Activated T-helper 1 cell treated with anti-CD3 and anti-CD28 coated beads, Interleukin-12 subunit alpha, Interleukin-12 subunit beta, Interleukin-2, Interleukin-4 antibody, amounts not matched to agents 30 ng/mL and 10 ng/mL and 1 ng/mL, durations not matched to agents 14 hours and 24 hours and 36 hours (primary cell): Measurements from ENCODE around the gene DEFB128. TPM values are rescaled to one million over a fixed set of nuclear protein-coding genes. Genes with fewer than 3 reads are reported as not detected.
"Not testable (repeated sequence)": the region's sequence is repeated elsewhere in the genome, so short reads cannot be mapped to it uniquely, and the experiment has no call there.

Experiments used
- DNase-seq: peaks from one replicate; pipeline ENCODE4 v3.0.0; 2021; ENCODE audit warnings: low spot score
- H3K27ac Mint-ChIP-seq: one replicate; pipeline ENCODE4 v1.8.0; 2021; ENCODE audit warnings: mild to moderate bottlenecking, mixed read lengths
- H3K27me3 Mint-ChIP-seq: one replicate; pipeline ENCODE4 v1.8.0; 2022; ENCODE audit warnings: mild to moderate bottlenecking, moderate library complexity, mixed read lengths; ENCODE audit not compliant: insufficient read depth
- H3K36me3 Mint-ChIP-seq: one replicate; pipeline ENCODE4 v1.8.0; 2021; ENCODE audit warnings: low read depth, mixed read lengths
- H3K4me1 Mint-ChIP-seq: one replicate; pipeline ENCODE4 v1.8.0; 2021; ENCODE audit warnings: low read depth, mixed read lengths
- H3K4me3 Mint-ChIP-seq: one replicate; pipeline ENCODE4 v1.8.0; 2021; ENCODE audit warnings: mild to moderate bottlenecking, moderate library complexity, mixed read lengths
- H3K9me3 Mint-ChIP-seq: one replicate; pipeline ENCODE4 v1.8.0; 2021; ENCODE audit warnings: mixed read lengths
- intact Hi-C: fragments of 100-400 bp; cut with micrococcal nuclease; formaldehyde crosslinking; loops from one replicate; pipeline ENCODE4 v1.15.1; 2024
- total RNA-seq: library from RNA; stranded (reverse); gene quantifications from 2 replicates; pipeline ENCODE4 v1.2.3, GENCODE V29; 2022

DEFB128 gene
- total RNA-seq, 1 donor from 2014 or later, result not detected

DNA sequence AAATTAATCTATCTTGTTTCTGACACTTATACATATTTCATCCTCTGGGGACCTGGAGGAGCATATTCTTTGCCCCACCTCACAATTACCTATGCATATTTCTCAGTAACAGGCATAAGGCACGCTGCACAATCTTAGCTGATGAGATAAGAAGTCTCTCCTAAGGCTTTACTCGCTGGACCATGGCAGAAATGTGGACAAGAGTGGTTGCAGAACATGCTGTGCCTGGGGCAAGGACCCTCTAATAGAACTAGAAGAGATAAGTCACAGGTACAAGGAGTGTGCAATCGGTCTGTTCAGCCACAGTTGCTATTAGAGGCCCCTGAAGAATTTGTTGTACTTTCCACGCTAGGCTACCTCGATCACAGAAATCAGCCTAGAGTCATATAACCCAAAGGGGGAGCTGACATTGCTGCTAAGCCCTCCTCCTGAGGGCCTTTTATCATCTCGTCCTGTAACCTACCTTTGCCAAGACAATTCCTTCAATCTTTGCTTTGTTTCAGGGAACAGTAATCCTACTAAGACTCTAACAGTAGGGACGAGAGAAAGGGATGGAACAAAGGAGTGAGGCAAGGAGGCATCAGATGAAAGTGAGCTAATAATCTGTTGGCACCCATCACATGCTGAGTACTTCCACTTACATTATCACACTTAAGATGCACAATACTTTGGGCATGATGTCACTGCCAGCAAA lies 21.4 kb upstream of the DEFB128 start:
- DNase-seq, result no peak
- Mint-ChIP-seq H3K4me3 (no peak overlapping the region), H3K9me3 (no peaks in the 10 kb centered on the region), H3K36me3 (no peaks in the 10 kb centered on the region), H3K4me1 (no peaks in the 10 kb centered on the region), H3K27me3 (peaks cover 7% of the 10 kb centered on the region), H3K27ac (no peak overlapping the region)
- intact Hi-C loops, result no loop called here

DNA sequence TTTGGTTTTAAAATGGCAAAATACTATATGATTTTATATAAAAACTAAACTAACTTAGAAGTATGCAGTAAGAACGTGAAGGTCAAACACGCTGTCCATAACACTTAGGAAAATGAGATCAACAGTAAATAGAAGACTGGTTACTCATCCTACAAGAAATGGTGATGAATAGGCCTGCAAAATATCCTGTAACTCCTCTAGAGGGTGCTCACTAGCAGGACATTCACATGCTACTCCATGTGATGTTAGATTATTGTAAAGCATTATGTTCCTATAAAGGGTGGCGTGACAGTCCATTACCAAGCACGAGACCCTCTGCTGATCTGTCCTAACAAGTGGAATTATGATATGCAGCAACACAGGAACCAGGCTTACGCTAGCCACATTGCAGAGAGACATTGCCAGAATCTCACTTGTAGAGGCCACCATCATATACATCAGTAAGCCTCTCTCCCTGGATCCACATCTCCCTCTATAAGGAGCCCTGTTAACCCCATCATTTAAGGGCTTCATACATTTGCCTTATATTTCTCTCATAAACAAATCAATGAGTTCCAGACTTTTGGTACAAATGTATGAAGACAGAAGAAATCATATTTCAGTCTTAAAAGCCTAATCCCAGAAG lies 19.5 kb upstream of the DEFB128 start:
- Mint-ChIP-seq H3K9me3 (no peaks in the 10 kb centered on the region), H3K4me1 (no peaks in the 10 kb centered on the region), H3K27me3 (peaks cover 10% of the 10 kb centered on the region), H3K27ac (no peak overlapping the region), H3K36me3 (no peaks in the 10 kb centered on the region), H3K4me3 (no peak overlapping the region)
- intact Hi-C loops, result loop anchor here (1.0 kb wide), 3 partner anchors 28 to 121 kb away; no protein-coding TSS in a partner anchor
- DNase-seq, result peak; percentile 8

DNA sequence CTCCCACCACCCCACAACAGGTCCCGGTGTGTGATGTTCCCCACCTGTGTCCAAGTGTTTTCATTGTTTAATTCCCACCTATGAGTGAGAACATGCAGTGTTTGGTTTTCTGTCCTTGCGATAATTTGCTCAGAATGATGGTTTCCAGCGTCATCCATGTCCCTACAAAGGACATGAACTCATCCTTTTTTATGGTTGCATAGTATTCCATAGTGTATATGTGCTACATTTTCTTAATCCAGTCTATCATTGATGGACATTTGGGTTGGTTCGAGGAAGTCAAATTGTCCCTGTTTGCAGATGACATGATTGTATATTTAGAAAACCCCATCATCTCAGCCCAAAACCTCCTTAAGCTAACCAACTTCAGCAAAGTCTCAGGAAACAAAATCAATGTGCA lies 14.1 kb upstream of the DEFB128 start:
- H3K36me3 Mint-ChIP-seq, H3K9me3 Mint-ChIP-seq, H3K4me3 Mint-ChIP-seq, intact Hi-C loops, H3K4me1 Mint-ChIP-seq, DNase-seq, H3K27ac Mint-ChIP-seq: not testable (repeated sequence)
- peaks cover 14% of the 10 kb centered on the region for H3K27me3 Mint-ChIP-seq

DNA sequence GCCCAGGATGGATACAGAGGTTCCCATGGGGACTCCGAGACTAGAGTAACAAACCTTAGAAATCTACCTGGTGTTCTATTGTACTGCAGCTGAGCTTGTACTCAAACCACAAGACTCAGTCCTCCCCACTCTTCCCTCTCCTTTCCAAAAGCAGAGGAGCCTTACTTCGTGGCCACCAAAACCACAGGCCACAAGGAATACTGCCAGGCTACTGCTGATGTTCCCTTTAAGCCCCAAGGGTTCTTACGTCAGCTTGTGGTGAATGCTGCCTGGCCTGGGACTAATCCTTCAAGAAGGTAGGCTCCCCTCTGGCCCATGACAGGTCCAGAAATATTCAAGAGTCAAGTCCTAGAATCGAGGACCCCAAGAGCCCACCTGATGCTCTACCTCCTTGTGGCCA lies 10.5 kb upstream of the DEFB128 start:
- intact Hi-C loops, result no loop called here
- Mint-ChIP-seq H3K36me3 (no peaks in the 10 kb centered on the region), H3K9me3 (no peaks in the 10 kb centered on the region), H3K4me1 (no peaks in the 10 kb centered on the region), H3K27ac (no peak overlapping the region), H3K4me3 (no peak overlapping the region), H3K27me3 (peaks cover 20% of the 10 kb centered on the region)
- no peak for DNase-seq

DNA sequence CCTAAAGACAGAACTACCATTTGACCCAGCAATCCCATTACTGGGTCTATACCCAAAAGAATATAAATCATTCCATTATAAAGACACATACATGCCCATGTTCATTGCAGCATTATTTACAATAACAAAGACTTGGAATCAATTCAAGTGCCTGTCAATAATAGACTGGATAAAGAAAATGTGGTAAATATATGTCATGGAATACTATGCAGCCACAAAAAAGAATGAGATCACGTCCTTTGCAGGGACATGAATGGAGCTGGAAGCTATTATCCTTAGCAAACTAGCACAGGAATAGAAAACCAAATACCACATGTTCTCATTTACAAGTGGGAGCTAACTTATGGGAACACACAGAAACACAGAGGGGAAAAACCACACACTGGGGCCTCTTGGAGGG lies 8.7 kb upstream of the DEFB128 start:
- H3K27me3 Mint-ChIP-seq, result peaks cover 20% of the 10 kb centered on the region
- H3K4me1 Mint-ChIP-seq, result no peaks in the 10 kb centered on the region
- H3K36me3 Mint-ChIP-seq, result no peaks in the 10 kb centered on the region
- intact Hi-C loops, result no loop called here
- DNase-seq, result no peak
- H3K4me3 Mint-ChIP-seq, result no peak overlapping the region
- H3K9me3 Mint-ChIP-seq, result no peaks in the 10 kb centered on the region
- no peak overlapping the region for H3K27ac Mint-ChIP-seq

DNA sequence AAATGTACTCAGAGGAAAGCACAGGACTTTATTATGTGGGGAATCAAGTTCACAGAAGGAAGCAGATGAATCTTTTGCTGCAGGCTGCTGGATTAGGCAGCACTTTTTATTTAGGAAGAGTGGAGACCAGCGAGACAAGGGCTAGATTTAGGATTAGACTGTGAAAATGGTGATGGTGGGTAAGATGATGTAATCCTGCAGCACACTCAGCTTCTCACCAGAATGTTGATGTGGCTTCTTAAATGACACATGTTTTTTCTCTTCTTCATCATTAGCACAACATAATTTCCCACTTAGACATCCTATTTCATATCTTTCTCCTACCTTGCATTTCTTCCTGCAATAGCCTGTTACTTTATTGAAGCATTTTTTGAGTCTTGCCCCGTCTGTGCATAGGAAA lies 1.8 kb downstream of the DEFB128 start:
- Mint-ChIP-seq H3K4me1 (peaks cover 9% of the 10 kb centered on the region), H3K4me3 (no peak overlapping the region), H3K27ac (no peak overlapping the region), H3K9me3 (peaks cover 20% of the 10 kb centered on the region), H3K27me3 (peaks cover 21% of the 10 kb centered on the region), H3K36me3 (no peaks in the 10 kb centered on the region)
- no peak for DNase-seq
- intact Hi-C loops, result no loop called here

DNA sequence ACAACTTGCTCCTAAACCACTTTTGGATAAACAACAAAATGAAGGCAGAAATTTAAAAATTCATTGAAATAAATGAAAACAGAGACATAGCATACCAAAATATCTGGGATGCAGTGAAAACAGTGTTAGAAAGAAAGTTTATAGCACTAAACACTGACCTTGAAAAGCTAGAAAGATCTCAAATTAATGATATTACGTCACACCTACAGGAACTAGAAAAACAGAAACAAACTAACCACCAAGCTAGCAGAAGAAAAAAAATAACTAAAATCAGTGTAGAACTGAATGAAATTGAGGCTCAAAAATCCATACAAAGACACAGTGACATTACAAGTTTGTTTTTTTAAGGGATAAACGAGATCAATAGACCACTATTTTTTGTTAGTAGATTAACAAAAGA lies 5.2 kb downstream of the DEFB128 start:
- peaks cover 31% of the 10 kb centered on the region for H3K27me3 Mint-ChIP-seq
- no peak overlapping the region for H3K4me3 Mint-ChIP-seq
- H3K36me3 Mint-ChIP-seq, result no peaks in the 10 kb centered on the region
- peaks cover 9% of the 10 kb centered on the region for H3K4me1 Mint-ChIP-seq
- H3K27ac Mint-ChIP-seq, result no peak overlapping the region
- no peak for DNase-seq
- peaks cover 17% of the 10 kb centered on the region for H3K9me3 Mint-ChIP-seq
- intact Hi-C loops, result no loop called here

DNA sequence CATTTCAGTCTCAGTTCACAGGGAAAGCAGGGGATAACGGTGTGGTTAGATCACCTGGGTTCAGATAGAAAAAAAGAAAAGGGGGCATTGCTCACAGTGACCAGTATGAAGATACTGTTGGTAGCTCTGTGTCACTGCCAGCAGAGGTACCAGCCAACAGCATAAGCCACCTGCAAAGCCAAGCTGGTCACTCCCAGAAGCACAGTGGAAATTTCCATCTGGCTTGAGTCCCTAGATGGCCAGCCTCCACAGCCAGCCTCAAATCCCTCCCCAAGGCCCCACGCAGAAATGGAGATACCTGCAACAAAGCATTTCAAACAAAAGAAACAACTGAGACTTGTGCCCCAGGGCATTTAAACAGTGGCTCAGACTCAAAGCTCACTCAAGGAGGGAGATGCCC lies 20.6 kb downstream of the DEFB128 start:
- no peaks in the 10 kb centered on the region for H3K9me3 Mint-ChIP-seq
- peaks cover 11% of the 10 kb centered on the region for H3K27me3 Mint-ChIP-seq
- no peak overlapping the region for H3K4me3 Mint-ChIP-seq
- DNase-seq, result no peak
- H3K4me1 Mint-ChIP-seq, result no peaks in the 10 kb centered on the region
- intact Hi-C loops, result no loop called here
- no peak overlapping the region for H3K27ac Mint-ChIP-seq
- H3K36me3 Mint-ChIP-seq, result no peaks in the 10 kb centered on the region

DNA sequence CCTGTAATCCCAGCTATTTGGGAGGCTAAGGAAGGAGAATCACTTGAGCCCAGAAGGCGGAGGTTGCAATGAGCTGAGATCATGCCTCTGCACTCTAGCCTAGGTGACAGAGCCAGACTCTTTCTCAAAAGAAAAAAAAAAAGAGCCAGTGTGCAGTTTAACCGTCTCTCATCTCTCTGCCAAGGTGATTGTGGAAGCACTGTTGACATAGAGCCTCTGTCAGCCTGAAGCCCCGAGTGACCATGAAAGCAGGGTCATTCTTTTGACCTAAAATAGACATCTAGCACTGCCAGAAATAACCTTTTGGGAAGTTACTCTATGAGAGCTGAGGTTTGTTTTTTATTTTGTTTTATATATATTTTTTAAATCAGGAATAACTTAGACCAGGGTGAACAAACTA lies 24.9 kb downstream of the DEFB128 start:
- peaks cover 5% of the 10 kb centered on the region for H3K27me3 Mint-ChIP-seq
- H3K4me3 Mint-ChIP-seq, result no peak overlapping the region
- no peaks in the 10 kb centered on the region for H3K36me3 Mint-ChIP-seq
- no peaks in the 10 kb centered on the region for H3K4me1 Mint-ChIP-seq
- H3K9me3 Mint-ChIP-seq, result no peaks in the 10 kb centered on the region
- no peak for DNase-seq
- intact Hi-C loops, result no loop called here
- no peak overlapping the region for H3K27ac Mint-ChIP-seq

DNA sequence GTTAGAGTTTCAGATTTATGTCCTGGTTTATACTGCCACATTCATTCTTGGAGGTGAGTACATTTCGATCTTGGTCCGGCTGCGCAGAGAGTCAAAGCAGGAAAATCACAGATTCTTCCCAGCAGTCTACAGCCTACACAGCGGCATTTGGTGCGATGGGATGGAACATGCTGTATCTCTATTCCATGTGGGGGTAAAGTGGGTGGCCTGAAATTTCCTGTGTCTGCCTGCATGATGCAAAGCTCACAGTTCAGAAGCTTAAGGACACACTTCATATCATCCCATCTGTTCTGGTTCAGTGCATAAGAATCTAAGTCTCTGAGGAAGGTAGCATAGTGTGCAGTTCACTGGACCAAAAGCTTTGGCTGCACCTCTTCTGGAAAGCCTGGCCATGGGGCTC lies 32.4 kb downstream of the DEFB128 start, which contains the start of gene DEFB127:
TSS of gene DEFB127 (plus strand) at position 301 of the 400 bp plus-strand sequence. CDS start at position 392, 91 bp downstream.
- Mint-ChIP-seq H3K27ac (no peak within 1 kb of the TSS), H3K9me3 (no peaks in the 10 kb centered on the region), H3K4me3 (no peak within 1 kb of the TSS), H3K36me3 (no peaks in the 10 kb centered on the region), H3K4me1 (no peaks in the 10 kb centered on the region), H3K27me3 (peaks cover 6% of the 10 kb centered on the region)
- intact Hi-C loops, result no loop called here
- DNase-seq, result no peak

DNA sequence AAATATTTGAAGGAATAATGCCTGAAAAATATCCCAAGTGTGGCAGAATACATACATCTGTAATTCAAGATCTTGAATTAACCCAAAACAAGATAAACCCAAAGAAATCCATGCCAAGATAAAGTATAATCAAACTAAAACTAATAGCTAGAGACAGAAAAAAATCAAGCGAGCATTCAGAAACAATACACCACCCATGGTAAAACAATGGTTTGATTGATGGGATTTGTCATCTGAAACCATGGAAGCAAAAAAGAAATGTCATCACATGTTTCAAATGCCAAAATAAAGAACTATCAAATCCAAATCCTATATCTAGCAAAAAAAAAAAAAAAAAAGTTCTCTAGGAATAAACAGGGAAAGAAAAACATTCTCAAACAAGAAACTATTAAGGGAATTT lies 37.4 kb downstream of the DEFB128 start:
- Mint-ChIP-seq H3K27me3 (peaks cover 9% of the 10 kb centered on the region), H3K4me3 (no peak overlapping the region), H3K4me1 (no peaks in the 10 kb centered on the region), H3K9me3 (no peaks in the 10 kb centered on the region), H3K36me3 (no peaks in the 10 kb centered on the region), H3K27ac (no peak overlapping the region)
- no peak for DNase-seq
- intact Hi-C loops, result no loop called here

DNA sequence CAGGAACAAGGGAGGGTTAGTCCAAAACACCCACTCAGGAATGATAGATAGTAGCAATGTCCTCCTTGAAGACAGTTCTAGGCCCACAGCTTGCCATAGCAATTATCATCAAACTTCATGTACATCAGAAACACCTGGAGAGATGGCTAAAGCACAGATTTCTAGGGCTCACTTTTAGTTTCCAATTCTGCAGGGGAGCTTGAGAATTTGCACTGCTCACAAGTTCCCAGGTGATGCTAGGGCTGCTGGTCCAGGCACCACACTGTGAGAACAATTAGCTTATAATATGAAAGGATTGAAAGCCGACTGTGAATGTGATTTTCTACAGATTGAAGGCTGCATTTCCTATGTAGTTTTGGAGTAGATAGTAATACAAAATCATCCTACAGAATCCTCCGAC lies 43.6 kb downstream of the DEFB128 start:
- Mint-ChIP-seq H3K4me3 (no peak overlapping the region), H3K27me3 (peaks cover 37% of the 10 kb centered on the region), H3K9me3 (no peaks in the 10 kb centered on the region), H3K36me3 (no peaks in the 10 kb centered on the region), H3K4me1 (no peaks in the 10 kb centered on the region), H3K27ac (no peak overlapping the region)
- intact Hi-C loops, result loop anchor here (5.0 kb wide), 1 partner anchor 121 kb away; no protein-coding TSS in a partner anchor
- no peak for DNase-seq

DNA sequence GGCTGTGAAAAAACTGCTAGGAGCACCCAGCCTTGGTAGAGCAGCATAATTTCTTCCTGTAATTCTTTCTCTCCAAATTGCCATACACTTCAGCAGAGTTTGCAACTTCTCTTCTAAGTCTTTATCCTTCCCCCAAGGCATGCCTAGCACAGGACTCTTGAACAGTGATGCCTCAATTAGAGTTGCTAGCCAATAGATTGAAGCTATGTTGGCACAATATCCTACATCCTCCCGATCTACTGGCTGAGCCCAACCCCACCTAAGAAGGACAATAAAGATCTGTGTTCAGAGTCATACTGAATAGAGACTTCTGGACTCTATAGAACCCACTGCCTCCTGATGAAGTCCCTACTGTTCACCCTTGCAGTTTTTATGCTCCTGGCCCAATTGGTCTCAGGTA lies 47.2 kb downstream of the DEFB128 start, which contains the start of gene DEFB126:
TSS of gene DEFB126 (plus strand) at position 301 of the 400 bp plus-strand sequence. CDS start at position 340, 39 bp downstream.
- no peaks in the 10 kb centered on the region for H3K4me1 Mint-ChIP-seq
- H3K27ac Mint-ChIP-seq, result no peak within 1 kb of the TSS
- H3K36me3 Mint-ChIP-seq, result no peaks in the 10 kb centered on the region
- DNase-seq, result no peak
- intact Hi-C loops, result no loop called here
- peaks cover 43% of the 10 kb centered on the region for H3K27me3 Mint-ChIP-seq
- H3K9me3 Mint-ChIP-seq, result peaks cover 10% of the 10 kb centered on the region
- no peak within 1 kb of the TSS for H3K4me3 Mint-ChIP-seq
